ENCODE measurements around the gene NRIP3. TPM values are rescaled to one million over a fixed set of nuclear protein-coding genes. Genes with fewer than 3 reads are reported as not detected.

Gene NRIP3
- total and polyA plus RNA-seq, 2 of the 13 experiments (the other 11 are each of a cell fraction or from before 2014, with no cell fraction given), result 0.04 to 0.07 TPM

DNA sequence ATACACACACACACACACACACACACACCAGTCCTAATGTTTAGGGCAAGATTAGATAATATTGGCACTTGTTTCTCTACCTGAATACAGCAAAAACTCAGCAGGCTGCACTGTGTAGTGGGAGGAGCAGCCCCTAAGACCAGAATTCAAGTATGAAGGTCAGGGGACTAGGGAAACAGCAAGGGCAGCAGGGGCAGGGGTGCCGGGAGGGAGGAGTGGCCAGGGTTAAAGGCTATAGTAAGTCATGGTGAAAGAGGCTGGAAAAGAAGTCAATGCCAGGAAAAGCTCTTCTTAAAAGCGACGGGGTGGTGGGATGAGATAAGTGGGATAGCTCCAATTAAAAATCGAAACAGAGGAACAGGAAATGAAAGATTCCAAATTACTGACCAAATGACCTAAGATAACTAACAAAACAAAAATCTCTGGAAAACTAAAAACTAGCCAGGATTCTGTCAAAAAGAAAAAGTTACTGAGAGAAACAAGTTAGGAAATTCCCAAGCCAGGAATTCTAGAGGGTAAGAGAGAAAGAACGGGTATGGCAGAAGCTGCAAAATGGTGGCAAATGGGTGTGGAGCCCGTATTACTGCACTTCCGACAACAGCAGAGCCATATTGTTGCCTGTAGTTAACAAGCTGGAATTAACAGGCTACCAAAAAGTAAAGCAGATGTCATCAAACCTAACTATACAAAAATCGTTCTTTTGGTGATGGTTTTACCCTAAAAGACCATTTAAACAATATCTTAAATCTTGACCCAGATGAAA lies 62.3 kb downstream of the NRIP3 start:
- WGBS (ENCODE audit: low lambda C conversion rate), result 61% methylated on average over 8 of the region's 8 CpGs
- H3K4me1 ChIP-seq (ENCODE audit: insufficient read depth, low read length), result peaks cover 7% of the 10 kb centered on the region
- H3K9ac ChIP-seq (ENCODE audit: insufficient read depth, low read depth, low read length), result no peak overlapping the region
- CTCF ChIA-PET (ENCODE audit: low intra/inter-chr PET ratio, low total read pairs), result no interaction called here
- TF ChIP-seq ZNF556 (CRISPR knock-in tag; IDR thresholded peaks at IDR 0.05; ENCODE audit: borderline replicate concordance), result no peak
- TF ChIP-seq PHF21A (CRISPR knock-in tag; IDR thresholded peaks at IDR 0.05), result no peak
- TF ChIP-seq TMF1 (CRISPR knock-in tag; IDR thresholded peaks at IDR 0.05; ENCODE audit: low read depth), result no peak
- TF ChIP-seq ZNF264 (CRISPR knock-in tag; IDR thresholded peaks at IDR 0.05), result no peak
- TF ChIP-seq TGIF2 (CRISPR knock-in tag; IDR thresholded peaks at IDR 0.05), result no peak
- TF ChIP-seq ZSCAN22 (CRISPR knock-in tag; IDR thresholded peaks at IDR 0.05), result no peak
- TF ChIP-seq, protein P1, sequence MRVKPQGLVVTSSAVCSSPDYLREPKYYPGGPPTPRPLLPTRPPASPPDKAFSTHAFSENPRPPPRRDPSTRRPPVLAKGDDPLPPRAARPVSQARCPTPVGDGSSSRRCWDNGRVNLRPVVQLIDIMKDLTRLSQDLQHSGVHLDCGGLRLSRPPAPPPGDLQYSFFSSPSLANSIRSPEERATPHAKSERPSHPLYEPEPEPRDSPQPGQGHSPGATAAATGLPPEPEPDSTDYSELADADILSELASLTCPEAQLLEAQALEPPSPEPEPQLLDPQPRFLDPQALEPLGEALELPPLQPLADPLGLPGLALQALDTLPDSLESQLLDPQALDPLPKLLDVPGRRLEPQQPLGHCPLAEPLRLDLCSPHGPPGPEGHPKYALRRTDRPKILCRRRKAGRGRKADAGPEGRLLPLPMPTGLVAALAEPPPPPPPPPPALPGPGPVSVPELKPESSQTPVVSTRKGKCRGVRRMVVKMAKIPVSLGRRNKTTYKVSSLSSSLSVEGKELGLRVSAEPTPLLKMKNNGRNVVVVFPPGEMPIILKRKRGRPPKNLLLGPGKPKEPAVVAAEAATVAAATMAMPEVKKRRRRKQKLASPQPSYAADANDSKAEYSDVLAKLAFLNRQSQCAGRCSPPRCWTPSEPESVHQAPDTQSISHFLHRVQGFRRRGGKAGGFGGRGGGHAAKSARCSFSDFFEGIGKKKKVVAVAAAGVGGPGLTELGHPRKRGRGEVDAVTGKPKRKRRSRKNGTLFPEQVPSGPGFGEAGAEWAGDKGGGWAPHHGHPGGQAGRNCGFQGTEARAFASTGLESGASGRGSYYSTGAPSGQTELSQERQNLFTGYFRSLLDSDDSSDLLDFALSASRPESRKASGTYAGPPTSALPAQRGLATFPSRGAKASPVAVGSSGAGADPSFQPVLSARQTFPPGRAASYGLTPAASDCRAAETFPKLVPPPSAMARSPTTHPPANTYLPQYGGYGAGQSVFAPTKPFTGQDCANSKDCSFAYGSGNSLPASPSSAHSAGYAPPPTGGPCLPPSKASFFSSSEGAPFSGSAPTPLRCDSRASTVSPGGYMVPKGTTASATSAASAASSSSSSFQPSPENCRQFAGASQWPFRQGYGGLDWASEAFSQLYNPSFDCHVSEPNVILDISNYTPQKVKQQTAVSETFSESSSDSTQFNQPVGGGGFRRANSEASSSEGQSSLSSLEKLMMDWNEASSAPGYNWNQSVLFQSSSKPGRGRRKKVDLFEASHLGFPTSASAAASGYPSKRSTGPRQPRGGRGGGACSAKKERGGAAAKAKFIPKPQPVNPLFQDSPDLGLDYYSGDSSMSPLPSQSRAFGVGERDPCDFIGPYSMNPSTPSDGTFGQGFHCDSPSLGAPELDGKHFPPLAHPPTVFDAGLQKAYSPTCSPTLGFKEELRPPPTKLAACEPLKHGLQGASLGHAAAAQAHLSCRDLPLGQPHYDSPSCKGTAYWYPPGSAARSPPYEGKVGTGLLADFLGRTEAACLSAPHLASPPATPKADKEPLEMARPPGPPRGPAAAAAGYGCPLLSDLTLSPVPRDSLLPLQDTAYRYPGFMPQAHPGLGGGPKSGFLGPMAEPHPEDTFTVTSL (CRISPR knock-in tag; IDR thresholded peaks at IDR 0.05; ENCODE audit: borderline replicate concordance), result no peak
- no peak for TF ChIP-seq SOX6 (IDR thresholded peaks at IDR 0.05)
- no peak for TF ChIP-seq SOX6 (CRISPR knock-in tag; IDR thresholded peaks at IDR 0.05)
- TF ChIP-seq HNF1A (IDR thresholded peaks at IDR 0.05; ENCODE audit: low read depth), result no peak
- TF ChIP-seq HNF1A (CRISPR knock-in tag; IDR thresholded peaks at IDR 0.05; ENCODE audit: borderline replicate concordance), result no peak
- no peak for TF ChIP-seq ZNF564 (CRISPR knock-in tag; IDR thresholded peaks at IDR 0.05)
- no peak for TF ChIP-seq YY1 (IDR thresholded peaks at IDR 0.05; ENCODE audit: insufficient read depth, insufficient replicate concordance, low read depth, low read length)
- H3K79me2 ChIP-seq (ENCODE audit: insufficient read depth, low read length), result no peaks in the 10 kb centered on the region
- H2AFZ ChIP-seq (ENCODE audit: low read length), result no peak overlapping the region
- no peaks in the 10 kb centered on the region for H4K20me1 ChIP-seq (ENCODE audit: insufficient read depth, low read length)
- no peaks in the 10 kb centered on the region for H3K9me3 ChIP-seq (ENCODE audit: low read length)
- no peak overlapping the region for H3K4me3 ChIP-seq (replicated peaks in 1 of 3; ENCODE audit: insufficient read depth in 1 of 3, low read depth in 2 of 3, low read length in 3 of 3)
- no peak overlapping the region for H3K4me2 ChIP-seq (ENCODE audit: low read depth, low read length)
- FAIRE-seq (no peak), ATAC-seq (peak; percentile 49; the same call in 2 of the 3 replicates), DNase-seq (ENCODE audit: low spot score) (no peak)
- intact Hi-C loops (cut with micrococcal nuclease; ENCODE audit: unreplicated experiment), result no loop called here
- H3K36me3 ChIP-seq (replicated peaks in 1 of 2; ENCODE audit: control insufficient read depth in 1 of 2, insufficient read depth in 2 of 2, low read length in 2 of 2), result no peaks in the 10 kb centered on the region
- no peak overlapping the region for H3K27ac ChIP-seq (ENCODE audit: extremely low read length, insufficient read depth, low read length)
- in situ Hi-C loops (cut with HindIII; ENCODE audit: extremely low pct_ligation_motif_present, low pct_unique_long_range_greater_than_20kb), result no loop called here
- no peaks in the 10 kb centered on the region for H3K27me3 ChIP-seq (ENCODE audit: control insufficient read depth in 1 of 2, insufficient read depth in 2 of 2, low read length in 2 of 2)
- no TSS peak for BruUV-seq (replicated peaks)
- POLR2A ChIA-PET, result no interaction called here
